Neural crest cell (in vitro differentiated cells): Measurements from ENCODE around the gene FRMPD3. TPM values are rescaled to one million over a fixed set of nuclear protein-coding genes. Genes with fewer than 3 reads are reported as not detected.
A peak's percentile ranks its signal among the peaks of the same experiment; 100 is the strongest.

ENCODE experiments used
- DNase-seq: peaks from one replicate; pipeline ENCODE4 v3.0.0; 2021; ENCODE audit warnings: low read depth, mixed read lengths, low spot score
- H3K27ac Mint-ChIP-seq: one replicate; pipeline ENCODE4 v1.8.0; 2021; ENCODE audit warnings: mild to moderate bottlenecking, mixed read lengths; ENCODE audit not compliant: unreplicated experiment
- H3K27me3 Mint-ChIP-seq: 2 replicates; pipeline ENCODE4 v1.8.0; 2021; ENCODE audit warnings: low read depth, mild to moderate bottlenecking, mixed read lengths
- H3K36me3 Mint-ChIP-seq: 2 replicates; pipeline ENCODE4 v1.8.0; 2021; ENCODE audit warnings: low read depth, mild to moderate bottlenecking, mixed read lengths
- H3K4me1 Mint-ChIP-seq: 2 replicates; pipeline ENCODE4 v1.8.0; 2021; ENCODE audit warnings: mixed read lengths
- H3K4me3 Mint-ChIP-seq: one replicate; pipeline ENCODE4 v1.8.0; 2021; ENCODE audit warnings: mild to moderate bottlenecking, mixed read lengths
- H3K9me3 Mint-ChIP-seq: 2 replicates; pipeline ENCODE4 v1.8.0; 2021; ENCODE audit warnings: mixed read lengths
- total RNA-seq: library from RNA; stranded (reverse); gene quantifications from 2 replicates; pipeline ENCODE4 v1.2.1, GENCODE V29; 2021
- TF ChIP-seq, protein P1 (sequence below): fragments of 200-600 bp; sonication (generic); conservative IDR thresholded peaks from 2 replicates; pipeline ENCODE4 v1.5.0; 2021; ENCODE audit warnings: antibody characterized with exemption, mild to moderate bottlenecking

The FRMPD3 gene
- total RNA-seq, 1 donor from 2014 or later, result 2.3 TPM

DNA sequence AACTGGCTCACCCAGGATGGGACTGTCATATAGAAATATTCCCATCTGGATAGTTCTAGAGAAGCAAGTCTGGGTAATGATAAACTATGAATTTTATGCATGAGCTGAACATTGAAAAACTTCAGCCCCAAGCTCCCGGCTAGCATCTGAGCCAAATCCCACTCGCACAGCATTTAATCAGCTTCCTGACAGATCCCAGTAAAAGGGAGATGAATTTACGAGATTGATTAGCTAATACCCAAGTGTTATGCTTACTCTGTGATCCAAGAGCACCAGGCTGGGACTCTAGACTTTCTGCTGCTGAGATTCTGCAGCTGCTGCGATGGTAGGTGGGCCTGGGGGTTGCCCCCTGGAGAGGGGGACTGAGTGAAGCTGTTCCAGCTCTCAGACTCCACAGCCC lies 28.0 kb downstream of the FRMPD3 start:
- Mint-ChIP-seq H3K27me3 (no peaks in the 10 kb centered on the region), H3K4me1 (no peaks in the 10 kb centered on the region), H3K27ac (no peak overlapping the region), H3K9me3 (peaks cover 9% of the 10 kb centered on the region), H3K4me3 (no peak overlapping the region), H3K36me3 (no peaks in the 10 kb centered on the region)
- TF ChIP-seq, protein P1, sequence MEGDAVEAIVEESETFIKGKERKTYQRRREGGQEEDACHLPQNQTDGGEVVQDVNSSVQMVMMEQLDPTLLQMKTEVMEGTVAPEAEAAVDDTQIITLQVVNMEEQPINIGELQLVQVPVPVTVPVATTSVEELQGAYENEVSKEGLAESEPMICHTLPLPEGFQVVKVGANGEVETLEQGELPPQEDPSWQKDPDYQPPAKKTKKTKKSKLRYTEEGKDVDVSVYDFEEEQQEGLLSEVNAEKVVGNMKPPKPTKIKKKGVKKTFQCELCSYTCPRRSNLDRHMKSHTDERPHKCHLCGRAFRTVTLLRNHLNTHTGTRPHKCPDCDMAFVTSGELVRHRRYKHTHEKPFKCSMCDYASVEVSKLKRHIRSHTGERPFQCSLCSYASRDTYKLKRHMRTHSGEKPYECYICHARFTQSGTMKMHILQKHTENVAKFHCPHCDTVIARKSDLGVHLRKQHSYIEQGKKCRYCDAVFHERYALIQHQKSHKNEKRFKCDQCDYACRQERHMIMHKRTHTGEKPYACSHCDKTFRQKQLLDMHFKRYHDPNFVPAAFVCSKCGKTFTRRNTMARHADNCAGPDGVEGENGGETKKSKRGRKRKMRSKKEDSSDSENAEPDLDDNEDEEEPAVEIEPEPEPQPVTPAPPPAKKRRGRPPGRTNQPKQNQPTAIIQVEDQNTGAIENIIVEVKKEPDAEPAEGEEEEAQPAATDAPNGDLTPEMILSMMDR, result no peak
- DNase-seq, result no peak

DNA sequence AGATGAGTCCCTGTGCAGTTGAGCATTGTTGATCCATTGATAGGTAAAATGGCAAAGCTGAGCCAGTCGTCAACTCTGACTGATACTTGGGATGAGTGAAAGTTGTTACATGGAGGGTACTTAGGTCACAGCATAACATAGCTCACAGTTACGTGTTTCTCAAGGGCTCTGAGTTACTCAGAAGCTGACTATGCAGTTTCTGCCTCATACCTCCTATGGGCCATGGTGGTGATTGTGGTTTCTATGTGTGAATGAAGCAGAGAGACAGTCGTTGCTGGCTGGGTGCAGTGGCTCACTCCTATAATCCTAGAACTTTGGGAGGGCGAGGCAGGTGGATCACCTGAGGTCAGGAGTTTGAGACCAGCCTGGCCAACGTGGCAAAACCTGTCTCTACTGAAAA lies 30.8 kb downstream of the FRMPD3 start:
- H3K27me3 Mint-ChIP-seq, result no peaks in the 10 kb centered on the region
- TF ChIP-seq, protein P1, result no peak
- no peaks in the 10 kb centered on the region for H3K4me1 Mint-ChIP-seq
- H3K27ac Mint-ChIP-seq, result no peak overlapping the region
- no peak for DNase-seq
- H3K9me3 Mint-ChIP-seq, result peaks cover 3% of the 10 kb centered on the region
- no peak overlapping the region for H3K4me3 Mint-ChIP-seq
- no peaks in the 10 kb centered on the region for H3K36me3 Mint-ChIP-seq

DNA sequence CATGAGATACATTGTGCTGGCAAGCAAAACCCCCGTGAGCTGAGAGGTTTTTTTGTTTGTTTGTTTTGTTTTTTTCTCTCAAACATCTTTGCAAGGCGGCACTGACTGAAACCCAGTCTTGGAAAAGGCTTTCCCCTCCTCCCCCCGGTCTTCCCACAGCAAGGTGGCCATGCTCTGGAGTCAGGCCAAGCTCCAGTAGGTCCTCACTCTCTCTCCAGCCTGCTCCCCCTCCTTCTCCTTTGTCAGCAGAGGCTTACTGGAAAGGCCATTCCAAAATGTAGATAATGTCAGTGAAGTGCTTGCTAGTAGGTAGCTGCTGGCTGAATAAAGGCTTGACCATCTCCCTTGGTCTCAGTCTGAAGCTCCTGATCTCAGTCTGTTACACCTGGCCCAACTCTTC lies 32.6 kb downstream of the FRMPD3 start:
- Mint-ChIP-seq H3K27ac (no peak overlapping the region), H3K9me3 (peaks cover 5% of the 10 kb centered on the region)

DNA sequence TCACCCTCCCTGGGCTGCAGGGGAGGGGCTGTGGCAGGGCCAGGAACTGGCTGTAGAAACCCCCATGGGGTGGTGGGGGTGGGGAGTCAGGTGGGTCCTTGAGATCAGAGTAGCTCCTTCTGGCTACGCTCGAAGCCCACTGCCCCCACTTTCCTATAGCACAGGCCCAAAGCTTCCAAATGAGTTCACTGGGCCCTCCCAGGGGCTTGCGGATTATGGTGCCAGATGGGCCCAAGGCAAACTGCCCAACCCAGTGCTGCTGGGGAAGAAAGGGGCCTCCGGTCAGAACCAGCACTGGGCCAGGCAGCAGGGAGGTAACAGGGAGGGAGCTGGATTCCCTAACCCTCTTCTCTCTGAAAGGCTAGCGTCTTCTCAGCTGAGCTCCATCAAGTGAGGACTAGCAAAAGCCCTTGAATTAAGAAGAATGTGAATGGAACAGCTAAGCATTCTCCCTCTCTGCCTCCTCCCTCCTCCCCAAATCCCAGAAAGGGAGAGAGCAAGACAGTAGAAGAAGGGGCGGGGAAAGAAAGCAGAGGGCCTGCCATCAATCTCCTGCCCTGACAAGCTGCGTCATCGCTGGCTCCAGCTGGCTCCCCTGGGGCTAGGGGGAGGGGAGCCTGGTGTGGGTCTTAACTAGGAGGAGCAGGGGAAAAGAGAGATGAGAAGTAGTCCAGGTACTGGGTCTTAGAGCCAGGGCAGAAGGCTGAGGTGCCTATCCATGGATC lies 34.7 kb downstream of the FRMPD3 start:
- Mint-ChIP-seq H3K9me3 (peaks cover 5% of the 10 kb centered on the region), H3K4me3 (no peak overlapping the region), H3K36me3 (no peaks in the 10 kb centered on the region), H3K27ac (peak overlapping the region; percentile 19), H3K27me3 (no peaks in the 10 kb centered on the region), H3K4me1 (no peaks in the 10 kb centered on the region)
- peak; percentile 13 for DNase-seq
- TF ChIP-seq, protein P1, result no peak

More for the DNA sequence above, 32.6 kb downstream of the FRMPD3 start:
- DNase-seq, result no peak
- Mint-ChIP-seq H3K36me3 (no peaks in the 10 kb centered on the region), H3K4me3 (no peak overlapping the region), H3K27me3 (no peaks in the 10 kb centered on the region), H3K4me1 (no peaks in the 10 kb centered on the region)
- TF ChIP-seq, protein P1, result no peak

DNA sequence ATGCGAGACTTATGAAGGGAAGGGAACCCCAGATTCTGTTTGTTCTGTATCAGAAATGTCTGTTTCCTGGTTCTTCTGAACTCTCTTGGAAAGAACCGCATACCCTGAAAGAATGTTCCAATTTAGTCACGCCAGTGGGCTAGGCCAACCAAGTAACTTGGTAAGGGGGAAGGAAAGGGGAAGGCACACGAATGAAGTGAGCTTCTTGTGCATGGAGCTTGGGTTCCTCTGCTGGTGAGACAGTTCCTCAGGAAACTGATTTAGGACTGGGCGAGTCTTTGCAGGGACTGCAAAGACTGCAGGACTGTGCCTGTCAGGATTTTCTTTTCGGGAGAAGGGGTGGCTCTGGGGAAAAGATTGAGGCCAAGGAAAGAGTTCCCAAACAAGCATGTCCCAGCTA lies 35.6 kb downstream of the FRMPD3 start:
- no peaks in the 10 kb centered on the region for H3K4me1 Mint-ChIP-seq
- H3K27me3 Mint-ChIP-seq, result no peaks in the 10 kb centered on the region
- TF ChIP-seq, protein P1, result no peak

More for the DNA sequence above, 35.6 kb downstream of the FRMPD3 start:
- Mint-ChIP-seq H3K4me3 (no peak overlapping the region), H3K9me3 (peaks cover 5% of the 10 kb centered on the region), H3K27ac (no peak overlapping the region), H3K36me3 (no peaks in the 10 kb centered on the region)
- DNase-seq, result no peak
